ENCODE results near the gene VSX2.
A peak's percentile ranks its signal among the peaks of the same experiment; 100 is the strongest.

The VSX2 gene

DNA sequence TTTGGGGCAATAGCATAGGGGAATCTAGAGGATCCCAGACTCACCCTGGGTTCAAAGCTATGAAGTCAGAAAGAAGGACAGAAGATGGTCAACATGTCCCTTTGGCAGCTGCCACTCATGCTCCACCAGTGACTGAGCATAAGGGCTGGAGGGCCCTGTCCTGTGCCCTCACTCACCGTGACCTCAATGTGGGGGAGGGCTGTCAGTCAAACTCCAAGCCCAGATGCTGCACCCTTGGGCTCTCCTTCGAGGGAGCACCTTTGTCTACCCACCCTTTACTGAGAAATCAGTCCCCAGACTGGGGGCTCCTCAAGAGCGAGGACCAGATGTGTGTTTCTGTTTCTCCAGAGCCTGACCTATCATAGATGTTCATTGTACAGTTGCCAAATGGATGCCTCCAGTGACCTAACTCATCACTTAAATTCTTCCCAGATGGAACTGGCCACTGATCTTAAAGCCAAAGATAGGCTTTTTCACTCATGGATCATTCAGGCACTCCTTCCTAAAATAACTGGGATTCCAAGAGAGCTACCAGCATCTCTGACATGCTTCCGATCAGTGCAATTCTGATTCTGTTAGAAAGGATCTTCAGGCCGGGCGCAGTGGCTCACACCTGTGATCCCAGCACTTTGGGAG, 27.2 kb upstream of the VSX2 start:
- in situ Hi-C loops (cut with MboI; ENCODE audit: low sequenced_read_pairs, unreplicated experiment), result no loop called here
- TF ChIP-seq, protein P1, sequence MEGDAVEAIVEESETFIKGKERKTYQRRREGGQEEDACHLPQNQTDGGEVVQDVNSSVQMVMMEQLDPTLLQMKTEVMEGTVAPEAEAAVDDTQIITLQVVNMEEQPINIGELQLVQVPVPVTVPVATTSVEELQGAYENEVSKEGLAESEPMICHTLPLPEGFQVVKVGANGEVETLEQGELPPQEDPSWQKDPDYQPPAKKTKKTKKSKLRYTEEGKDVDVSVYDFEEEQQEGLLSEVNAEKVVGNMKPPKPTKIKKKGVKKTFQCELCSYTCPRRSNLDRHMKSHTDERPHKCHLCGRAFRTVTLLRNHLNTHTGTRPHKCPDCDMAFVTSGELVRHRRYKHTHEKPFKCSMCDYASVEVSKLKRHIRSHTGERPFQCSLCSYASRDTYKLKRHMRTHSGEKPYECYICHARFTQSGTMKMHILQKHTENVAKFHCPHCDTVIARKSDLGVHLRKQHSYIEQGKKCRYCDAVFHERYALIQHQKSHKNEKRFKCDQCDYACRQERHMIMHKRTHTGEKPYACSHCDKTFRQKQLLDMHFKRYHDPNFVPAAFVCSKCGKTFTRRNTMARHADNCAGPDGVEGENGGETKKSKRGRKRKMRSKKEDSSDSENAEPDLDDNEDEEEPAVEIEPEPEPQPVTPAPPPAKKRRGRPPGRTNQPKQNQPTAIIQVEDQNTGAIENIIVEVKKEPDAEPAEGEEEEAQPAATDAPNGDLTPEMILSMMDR (IDR thresholded peaks at IDR 0.05; ENCODE audit: borderline replicate concordance, control extremely low read depth, extremely low read depth, insufficient read depth, missing control alignments), result no peak
- no peak for DNase-seq (ENCODE audit: low spot score)

DNA sequence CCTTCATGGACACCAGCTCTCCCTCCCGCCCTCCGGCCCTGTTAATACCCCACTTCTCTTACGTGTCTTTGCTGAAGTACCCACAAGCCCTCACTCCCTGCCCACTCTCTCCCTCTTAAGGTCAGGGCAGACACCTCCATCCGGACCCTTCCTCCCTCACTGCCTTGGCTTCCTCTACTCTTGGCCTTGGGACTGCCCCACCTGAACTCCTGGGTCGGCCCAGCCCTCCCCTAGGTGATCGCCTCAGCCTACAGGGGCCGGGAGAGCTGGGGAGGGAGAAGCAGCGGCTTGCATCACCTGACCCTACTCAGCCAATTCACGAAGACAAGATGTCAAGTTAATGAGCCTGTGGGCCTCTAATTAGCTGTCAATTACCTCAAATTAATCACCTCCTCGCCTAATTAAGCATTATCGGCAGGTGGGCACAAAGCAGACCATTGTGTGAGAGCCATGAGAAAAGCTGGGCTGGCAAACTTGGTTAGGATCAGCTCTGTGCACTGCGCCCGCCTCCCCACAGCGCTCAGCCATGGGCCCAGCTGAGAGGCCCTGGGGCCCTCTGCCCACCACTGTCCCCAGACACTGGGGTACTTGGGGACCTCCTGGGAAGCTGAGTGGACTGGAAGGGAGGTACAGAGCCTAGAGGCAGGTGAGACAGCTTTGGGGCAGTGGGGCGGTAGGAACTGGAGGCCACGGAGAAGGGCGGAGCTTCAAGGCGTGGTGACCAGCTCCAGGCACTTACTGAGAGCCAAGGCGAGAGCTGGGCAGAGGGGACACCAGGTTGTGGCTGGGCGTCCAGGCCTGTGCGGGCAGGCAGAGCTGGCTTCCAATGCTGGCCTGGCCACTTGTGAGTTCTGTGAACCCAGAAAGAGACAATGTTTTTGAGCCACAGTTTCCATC, 25.1 kb upstream of the VSX2 start:
- in situ Hi-C loops (cut with MboI; ENCODE audit: low sequenced_read_pairs, unreplicated experiment), result no loop called here
- TF ChIP-seq, protein P1 (IDR thresholded peaks at IDR 0.05; ENCODE audit: borderline replicate concordance, control extremely low read depth, extremely low read depth, insufficient read depth, missing control alignments), result no peak

DNA sequence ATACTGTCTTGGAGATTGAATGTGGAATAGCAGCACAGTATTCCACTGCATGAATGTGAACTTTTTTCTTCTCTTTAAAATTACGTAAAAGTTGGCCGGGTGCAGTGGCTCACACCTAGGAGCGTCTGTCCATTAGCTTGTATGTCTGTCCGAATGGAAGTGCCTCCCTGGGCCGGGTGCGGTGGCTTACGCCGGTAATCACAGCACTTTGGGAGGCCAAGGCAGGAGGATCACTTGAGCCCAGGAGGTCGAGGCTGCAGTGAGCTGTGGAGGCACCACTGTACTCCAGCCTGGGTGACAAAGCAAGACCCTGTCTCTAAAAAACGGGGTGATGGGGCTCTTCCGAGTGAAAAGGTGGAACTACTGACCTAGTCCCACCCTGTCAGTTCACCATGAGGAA, 22.6 kb upstream of the VSX2 start:
- TF ChIP-seq, protein P1 (IDR thresholded peaks at IDR 0.05; ENCODE audit: borderline replicate concordance, control extremely low read depth, extremely low read depth, insufficient read depth, missing control alignments), result no peak
- in situ Hi-C loops (cut with MboI; ENCODE audit: low sequenced_read_pairs, unreplicated experiment), result no loop called here
- no peak for DNase-seq (ENCODE audit: low spot score)

More for the DNA sequence above, 25.1 kb upstream of the VSX2 start:
- DNase-seq (ENCODE audit: low spot score), result no peak

DNA sequence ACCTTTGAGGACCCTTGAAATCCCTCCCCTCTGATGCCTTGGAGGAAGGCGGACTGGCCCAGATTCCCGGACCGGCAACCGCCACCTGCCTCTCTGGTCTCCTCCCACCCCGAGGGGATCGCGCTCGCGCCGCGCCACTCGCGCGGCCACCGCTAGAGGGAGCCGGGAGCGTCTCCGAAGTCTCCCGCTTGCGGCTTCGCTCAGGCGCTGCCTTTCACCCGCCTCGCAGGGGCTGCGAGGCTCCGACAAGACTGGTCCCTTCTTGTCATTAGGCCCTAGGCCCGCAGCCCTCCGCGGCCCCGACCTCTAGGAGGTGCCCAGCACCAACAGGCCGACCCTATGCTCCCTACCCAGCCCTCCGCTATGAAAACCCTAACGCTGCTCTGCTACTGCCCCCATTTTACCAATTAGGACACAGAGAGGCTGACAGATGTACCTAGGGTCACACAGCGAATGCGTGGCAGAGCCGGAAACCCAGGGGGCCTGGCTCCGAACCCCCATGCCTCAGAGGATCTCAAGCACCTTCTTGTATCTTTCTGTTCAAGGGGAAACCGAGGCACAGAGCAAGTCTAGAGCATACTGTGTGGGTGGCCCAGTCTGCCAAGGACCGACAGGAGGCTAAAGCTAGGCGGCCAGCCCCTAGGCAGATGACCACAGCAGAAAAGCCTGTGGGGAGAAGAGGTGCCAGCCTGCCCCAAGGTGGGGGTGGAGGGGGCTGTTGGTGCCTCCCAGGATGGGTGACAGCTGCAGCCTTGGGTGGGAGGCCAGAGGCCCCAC, 21.4 kb upstream of the VSX2 start:
- in situ Hi-C loops (cut with MboI; ENCODE audit: low sequenced_read_pairs, unreplicated experiment), result no loop called here
- TF ChIP-seq, protein P1 (IDR thresholded peaks at IDR 0.05; ENCODE audit: borderline replicate concordance, control extremely low read depth, extremely low read depth, insufficient read depth, missing control alignments), result peak; percentile 91
- peak; percentile 93 for DNase-seq (ENCODE audit: low spot score)

DNA sequence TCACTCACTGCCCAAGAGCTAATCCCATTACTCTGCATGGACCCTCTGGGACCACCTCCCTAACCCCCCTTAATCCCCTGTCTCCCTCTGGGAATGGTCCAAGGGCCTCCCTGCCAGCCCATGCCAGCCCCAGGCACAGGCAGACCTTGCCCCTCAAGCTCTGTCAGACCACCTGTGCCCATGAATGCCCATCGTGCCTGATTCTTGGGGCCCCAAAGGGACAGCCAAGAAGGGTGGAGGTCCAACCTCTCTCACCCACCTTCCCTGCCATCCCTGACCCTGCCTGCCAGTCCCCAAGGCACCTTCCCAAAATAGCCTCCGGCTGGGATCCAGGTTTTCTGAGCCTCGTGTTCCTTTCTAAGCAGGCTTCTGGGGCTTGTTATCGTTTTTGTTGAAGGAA, 20.8 kb upstream of the VSX2 start:
- DNase-seq (ENCODE audit: low spot score), result no peak
- TF ChIP-seq, protein P1 (IDR thresholded peaks at IDR 0.05; ENCODE audit: borderline replicate concordance, control extremely low read depth, extremely low read depth, insufficient read depth, missing control alignments), result no peak
- in situ Hi-C loops (cut with MboI; ENCODE audit: low sequenced_read_pairs, unreplicated experiment), result no loop called here
